ENCODE results near the gene CTSW.

CTSW gene

GRCh38 chr11:65885808-65886536 is 6.3 kb downstream of the CTSW start:
- DNase-seq (ENCODE audit: low spot score): no peak
- no peak for TF ChIP-seq CTCF (IDR thresholded peaks at IDR 0.05)
- no peak overlapping the region for H3K27ac ChIP-seq
- H3K4me3 ChIP-seq: no peak overlapping the region

GRCh38 chr11:65886826-65887722 is 7.4 kb downstream of the CTSW start:
- peak overlapping the region in 1 of 2 donors; percentile 91 for H3K27ac ChIP-seq
- DNase-seq (ENCODE audit: low spot score): no peak
- H3K4me3 ChIP-seq: peak overlapping the region; percentile 73
- TF ChIP-seq CTCF (IDR thresholded peaks at IDR 0.05): no peak

- H3K27ac ChIP-seq: peak overlapping the region; percentile 87 to 91
- DNase-seq (ENCODE audit: low spot score): no peak
- H3K4me3 ChIP-seq: peak overlapping the region; percentile 73
- no peak for TF ChIP-seq CTCF (IDR thresholded peaks at IDR 0.05)
Observed at GRCh38 chr11:65887723-65888162, 8.1 kb downstream of the CTSW start.

GRCh38 chr11:65888163-65888814 is 8.7 kb downstream of the CTSW start, which contains the start of gene FIBP:
FIBP (minus strand) TSS chr11:65888471; CDS start chr11:65888418, 53 bp downstream.
- DNase-seq (ENCODE audit: low spot score): peak; percentile 98
- TF ChIP-seq CTCF (IDR thresholded peaks at IDR 0.05): peak; percentile 96
- Histone ChIP-seq H3K27ac (peak within 1 kb of the TSS; percentile 87 to 91), H3K4me3 (peak within 1 kb of the TSS; percentile 73)

- H3K27ac ChIP-seq: peak within 1 kb of the TSS; percentile 87 to 91
- no peak for TF ChIP-seq CTCF (IDR thresholded peaks at IDR 0.05)
- H3K4me3 ChIP-seq: peak within 1 kb of the TSS; percentile 73
- DNase-seq (ENCODE audit: low spot score): peak; percentile 99
Observed at GRCh38 chr11:65890324-65891218, 10.9 kb downstream of the CTSW start, which contains the start of gene CCDC85B. CCDC85B (plus strand) TSS chr11:65890673; CDS start chr11:65890784, 111 bp downstream.

Data from coronary artery (tissue), 2 donors.